Sigmoid colon (tissue), 7 donors: ENCODE results near the gene DNHD1. TPM values are rescaled to one million over a fixed set of nuclear protein-coding genes. Genes with fewer than 3 reads are reported as not detected.
A peak's percentile ranks its signal among the peaks of the same experiment; 100 is the strongest.

Experiments
- DNase-seq: peaks from one replicate; pipeline ENCODE4 v3.0.0-alpha.2; 2019
- H3K27ac ChIP-seq, 4 donors: fragments of 200-600 bp; sonication (generic); one replicate each; pipeline ENCODE4 v1.5.1; 2016 to 2019; ENCODE audit warnings: mild to moderate bottlenecking in 1 of 4
- H3K27me3 ChIP-seq, 3 donors: fragments of 200-600 bp; sonication (generic); one replicate each; pipeline ENCODE4 v1.5.1; 2019; ENCODE audit warnings: mild to moderate bottlenecking in 1 of 3
- H3K36me3 ChIP-seq, 4 donors: fragments of 200-600 bp; sonication (generic); one replicate each; pipeline ENCODE4 v1.5.1; 2016 to 2019
- H3K4me1 ChIP-seq, 4 donors: fragments of 200-600 bp; sonication (generic); one replicate each; pipeline ENCODE4 v1.5.1; 2017 to 2019
- H3K4me3 ChIP-seq, 4 donors: fragments of 200-600 bp; sonication (generic); one replicate each; pipeline ENCODE4 v1.5.1; 2017 to 2019; ENCODE audit warnings: mild to moderate bottlenecking in 2 of 4, moderate library complexity in 1 of 4
- H3K9me3 ChIP-seq, 4 donors: fragments of 200-600 bp in 3 of 4; sonication (generic) in 3 of 4; one replicate each; pipeline versions ENCODE4 v1.5.1 to v1.6.1; 2013 to 2019
- CTCF ChIP-seq, 4 experiments: fragments of 450-650 bp in 3 of 4; fragments of 200-600 bp in 1 of 4; IDR thresholded peaks; one replicate each; pipeline ENCODE4 v1.5.1; 2016 to 2019; ENCODE audit warnings: antibody characterized with exemption in 4 of 4, mild to moderate bottlenecking in 3 of 4, moderate library complexity in 2 of 4
- EP300 ChIP-seq, 4 donors: sonication (generic); formaldehyde crosslinking; IDR thresholded peaks; one replicate each; pipeline ENCODE4 v1.6.1; 2017; ENCODE audit warnings: antibody characterized with exemption in 4 of 4
- POLR2A ChIP-seq, 2 donors: fragments of 450-650 bp; IDR thresholded peaks; one replicate each; pipeline ENCODE4 v1.6.1; 2016; ENCODE audit warnings: antibody characterized with exemption in 2 of 2, mild to moderate bottlenecking in 2 of 2, moderate library complexity in 2 of 2
- POLR2AphosphoS5 ChIP-seq, 4 donors: sonication (generic); formaldehyde crosslinking; IDR thresholded peaks; one replicate each; pipeline ENCODE4 v1.6.1; 2017; ENCODE audit warnings: antibody characterized with exemption in 4 of 4
- WGBS, 2 donors: extraction: QIAGEN DNeasy Blood & Tissue Kit; methylation state at CpG; one replicate each; pipeline ENCODE4 v1.1.7; 2013; 5-methylcytosine and 5-hydroxymethylcytosine counted together
- intact Hi-C: fragments of 100-400 bp; cut with DNase I; formaldehyde crosslinking; loops from one replicate; pipeline ENCODE4 v1.15.1; 2023
- polyA plus RNA-seq, 3 donors: library from polyadenylated mRNA; stranded (reverse); fragments of 200-250 nt; gene quantifications; one replicate each; pipeline ENCODE4 v1.2.3, GENCODE V29; 2013
- total RNA-seq, 4 donors: library from RNA; depleted of rRNA; stranded (reverse); fragments of >200 nt; gene quantifications; one replicate each; pipeline ENCODE4 v1.1.0, GENCODE V29; 2016
- donor health status: healthy with polysubstance abuse.
- donor health status: Bipolar disorder and iron deficiency.
- donor health status: healthy.

DNHD1 gene
- total and polyA plus RNA-seq, 7 donors = 1.4 to 29.9 (median 12.5) TPM

- no peak for DNase-seq
- H3K27ac ChIP-seq = peak overlapping the region in 1 of 4 donors; percentile 83
- H3K4me3 ChIP-seq = no peak overlapping the region
- peaks cover 0 to 25% (median 20%) of the 10 kb centered on the region in 4 donors for H3K4me1 ChIP-seq
- no peaks in the 10 kb centered on the region for H3K27me3 ChIP-seq
- no peak for TF ChIP-seq EP300 (IDR thresholded peaks at IDR 0.05)
- H3K36me3 ChIP-seq = peaks cover 0 to 12% (median 0%) of the 10 kb centered on the region in 4 donors
- WGBS, 2 donors = 93 to 96% methylated on average over 1 of the region's 1 CpG
- intact Hi-C loops = no loop called here
- peaks cover 0 to under 1% (median 0%) of the 10 kb centered on the region in 4 donors for H3K9me3 ChIP-seq
Observed at GRCh38 chr11:6578134-6578533, 81.1 kb downstream of the DNHD1 start.

GRCh38 chr11:6579681-6580080 lies 82.6 kb downstream of the DNHD1 start:
- Histone ChIP-seq H3K27ac (no peak overlapping the region), H3K27me3 (no peaks in the 10 kb centered on the region), H3K4me1 (peaks cover 0 to 25% (median 20%) of the 10 kb centered on the region in 4 donors), H3K36me3 (peaks cover 0 to 12% (median 0%) of the 10 kb centered on the region in 4 donors), H3K4me3 (no peak overlapping the region), H3K9me3 (peaks cover 0 to 9% (median 2%) of the 10 kb centered on the region in 4 donors)
- intact Hi-C loops = no loop called here
- 91 to 99% methylated on average over 2 of the region's 2 CpGs for WGBS, 2 donors
- no peak for TF ChIP-seq EP300 (IDR thresholded peaks at IDR 0.05)
- no peak for DNase-seq

GRCh38 chr11:6583584-6583983 lies 86.5 kb downstream of the DNHD1 start:
- WGBS, 2 donors = 98 to 100% methylated on average over 1 of the region's 1 CpG
- H3K27ac ChIP-seq = no peak overlapping the region
- no peak for DNase-seq
- peaks cover 0 to 12% (median 0%) of the 10 kb centered on the region in 4 donors for H3K36me3 ChIP-seq
- TF ChIP-seq POLR2AphosphoS5 (IDR thresholded peaks at IDR 0.05) (no peak), EP300 (IDR thresholded peaks at IDR 0.05) (no peak), CTCF (IDR thresholded peaks at IDR 0.05) (no peak), POLR2A (IDR thresholded peaks at IDR 0.05) (no peak)
- no peak overlapping the region for H3K4me3 ChIP-seq
- peaks cover 0 to 9% (median 2%) of the 10 kb centered on the region in 4 donors for H3K9me3 ChIP-seq
- H3K27me3 ChIP-seq = no peaks in the 10 kb centered on the region
- intact Hi-C loops = no loop called here
- H3K4me1 ChIP-seq = peaks cover 0 to 24% (median 19%) of the 10 kb centered on the region in 4 donors

GRCh38 chr11:6584528-6584927 lies 87.4 kb downstream of the DNHD1 start:
- H3K27ac ChIP-seq = peak overlapping the region in 1 of 4 donors; percentile 80
- intact Hi-C loops = no loop called here
- H3K4me1 ChIP-seq = peaks cover 0 to 24% (median 19%) of the 10 kb centered on the region in 4 donors
- H3K9me3 ChIP-seq = peaks cover 0 to 9% (median 2%) of the 10 kb centered on the region in 4 donors
- peaks cover 0 to 16% (median 0%) of the 10 kb centered on the region in 4 donors for H3K36me3 ChIP-seq
- no peak for DNase-seq
- no peak for TF ChIP-seq EP300 (IDR thresholded peaks at IDR 0.05)
- WGBS, 2 donors = 95 to 96% methylated on average over 4 of the region's 4 CpGs
- H3K4me3 ChIP-seq = no peak overlapping the region
- no peaks in the 10 kb centered on the region for H3K27me3 ChIP-seq

- Histone ChIP-seq H3K27me3 (no peaks in the 10 kb centered on the region), H3K4me3 (peak overlapping the region in 2 of 4 donors; percentile 21 to 24), H3K27ac (peak overlapping the region in 3 of 4 donors; percentile 75 to 80 (median 78)), H3K36me3 (peaks cover 0 to 12% (median 0%) of the 10 kb centered on the region in 4 donors), H3K9me3 (peaks cover 0 to 9% (median 2%) of the 10 kb centered on the region in 4 donors), H3K4me1 (peaks cover 0 to 24% (median 19%) of the 10 kb centered on the region in 4 donors)
- WGBS, 2 donors = 92 to 96% methylated on average over 25 of the region's 25 CpGs
- TF ChIP-seq POLR2A (IDR thresholded peaks at IDR 0.05) (no peak), CTCF (IDR thresholded peaks at IDR 0.05) (no peak), EP300 (IDR thresholded peaks at IDR 0.05) (no peak), POLR2AphosphoS5 (IDR thresholded peaks at IDR 0.05) (peak in 3 of 4 donors; percentile 27 to 70 (median 65))
- peak; percentile 75 for DNase-seq
- intact Hi-C loops = no loop called here
Observed at GRCh38 chr11:6586434-6587359, 89.6 kb downstream of the DNHD1 start.

GRCh38 chr11:6587360-6587953 lies 90.4 kb downstream of the DNHD1 start:
- TF ChIP-seq EP300 (IDR thresholded peaks at IDR 0.05) (peak in 1 of 4 donors; percentile 2), CTCF (IDR thresholded peaks at IDR 0.05) (no peak), POLR2A (IDR thresholded peaks at IDR 0.05) (no peak), POLR2AphosphoS5 (IDR thresholded peaks at IDR 0.05) (peak; percentile 34 to 87 (median 72))
- Histone ChIP-seq H3K27ac (peak overlapping the region in 3 of 4 donors; percentile 75 to 80 (median 78)), H3K4me3 (no peak overlapping the region), H3K9me3 (peaks cover 0 to 9% (median 2%) of the 10 kb centered on the region in 4 donors), H3K4me1 (peaks cover 0 to 24% (median 19%) of the 10 kb centered on the region in 4 donors), H3K36me3 (peaks cover 0 to 16% (median 0%) of the 10 kb centered on the region in 4 donors), H3K27me3 (no peaks in the 10 kb centered on the region)
- DNase-seq = peak; percentile 87
- 95 to 97% methylated on average over 11 of the region's 11 CpGs for whole genome bisulfite sequencing, 2 donors
- intact Hi-C loops = no loop called here
